AG04449 (cell line): Measurements from ENCODE around the gene TBCCD1.

Experiments
- CTCF ChIA-PET: fragments of 350-600 bp; formaldehyde crosslinking; extraction: SDS; loops from one replicate; lab custom pipeline; 2021; ENCODE audit warnings: antibody characterized with exemption; lab: Yijun Ruan, JAX
- POLR2A ChIA-PET: fragments of 400-600, 350-600 bp; formaldehyde crosslinking; extraction: SDS; loops from one replicate; lab custom pipeline; 2020; ENCODE audit warnings: antibody characterized with exemption, inconsistent platforms; lab: Yijun Ruan, JAX
- DNase-seq: peaks from one replicate; pipeline ENCODE4 v3.0.0-alpha.2; 2010; ENCODE audit warnings: low read depth, low spot score
- H3K4me3 ChIP-seq: 2 replicates; pipeline ENCODE4 v1.5.1; 2011; ENCODE audit warnings: low read depth, mild to moderate bottlenecking, control low read depth, low read length
- TF ChIP-seq, protein P1 (sequence below): IDR thresholded peaks from one replicate; pipeline ENCODE4 v1.5.1; 2011; ENCODE audit warnings: mild to moderate bottlenecking, moderate library complexity, low read length, control low read depth, inconsistent platforms; ENCODE audit not compliant: insufficient read depth; ENCODE audit errors: missing control alignments

TBCCD1 gene

DNA sequence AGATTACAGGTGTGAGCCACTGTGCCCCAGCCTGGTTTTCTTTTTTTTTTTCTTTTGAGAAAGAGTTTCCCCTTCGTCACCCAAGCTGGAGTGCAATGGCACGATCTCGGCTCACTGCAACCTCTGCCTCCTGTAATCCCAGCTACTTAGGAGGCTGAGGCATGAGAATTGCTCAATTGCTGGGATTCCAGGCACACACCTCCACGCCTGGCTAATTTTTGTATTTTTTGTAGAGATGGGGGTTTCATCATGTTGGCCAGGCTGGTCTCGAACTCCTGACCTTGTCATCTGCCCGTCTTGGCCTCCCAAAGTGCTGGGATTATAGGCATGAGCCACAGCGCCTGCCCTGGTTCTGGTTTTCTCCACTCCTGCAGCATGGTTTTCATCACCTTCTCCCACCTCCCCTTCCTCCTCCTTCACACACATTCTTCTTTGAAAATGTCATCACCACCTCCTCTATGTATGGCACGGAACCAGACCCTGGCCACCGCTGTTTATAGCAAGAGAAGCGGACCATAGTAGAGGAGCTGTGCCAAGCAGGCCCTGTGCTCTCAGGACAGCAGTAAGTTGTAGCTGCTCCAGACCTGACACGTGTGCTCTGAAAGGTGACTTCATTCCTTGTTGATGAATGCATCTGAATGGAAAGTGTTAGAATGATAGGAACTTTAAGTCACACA is 31.1 kb upstream of the TBCCD1 start:
- H3K4me3 ChIP-seq = no peak overlapping the region
- TF ChIP-seq, protein P1, sequence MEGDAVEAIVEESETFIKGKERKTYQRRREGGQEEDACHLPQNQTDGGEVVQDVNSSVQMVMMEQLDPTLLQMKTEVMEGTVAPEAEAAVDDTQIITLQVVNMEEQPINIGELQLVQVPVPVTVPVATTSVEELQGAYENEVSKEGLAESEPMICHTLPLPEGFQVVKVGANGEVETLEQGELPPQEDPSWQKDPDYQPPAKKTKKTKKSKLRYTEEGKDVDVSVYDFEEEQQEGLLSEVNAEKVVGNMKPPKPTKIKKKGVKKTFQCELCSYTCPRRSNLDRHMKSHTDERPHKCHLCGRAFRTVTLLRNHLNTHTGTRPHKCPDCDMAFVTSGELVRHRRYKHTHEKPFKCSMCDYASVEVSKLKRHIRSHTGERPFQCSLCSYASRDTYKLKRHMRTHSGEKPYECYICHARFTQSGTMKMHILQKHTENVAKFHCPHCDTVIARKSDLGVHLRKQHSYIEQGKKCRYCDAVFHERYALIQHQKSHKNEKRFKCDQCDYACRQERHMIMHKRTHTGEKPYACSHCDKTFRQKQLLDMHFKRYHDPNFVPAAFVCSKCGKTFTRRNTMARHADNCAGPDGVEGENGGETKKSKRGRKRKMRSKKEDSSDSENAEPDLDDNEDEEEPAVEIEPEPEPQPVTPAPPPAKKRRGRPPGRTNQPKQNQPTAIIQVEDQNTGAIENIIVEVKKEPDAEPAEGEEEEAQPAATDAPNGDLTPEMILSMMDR = no peak
- CTCF ChIA-PET = interaction anchor here (10.4 kb wide), 1 partner anchor 16 kb away, joined by 193 read pairs; the partner anchor contains the start of gene AHSG
- DNase-seq = no peak
- POLR2A ChIA-PET = interaction anchor here (0.8 kb wide), 1 partner anchor 11 kb away, joined by 3 read pairs; no protein-coding TSS in a partner anchor

DNA sequence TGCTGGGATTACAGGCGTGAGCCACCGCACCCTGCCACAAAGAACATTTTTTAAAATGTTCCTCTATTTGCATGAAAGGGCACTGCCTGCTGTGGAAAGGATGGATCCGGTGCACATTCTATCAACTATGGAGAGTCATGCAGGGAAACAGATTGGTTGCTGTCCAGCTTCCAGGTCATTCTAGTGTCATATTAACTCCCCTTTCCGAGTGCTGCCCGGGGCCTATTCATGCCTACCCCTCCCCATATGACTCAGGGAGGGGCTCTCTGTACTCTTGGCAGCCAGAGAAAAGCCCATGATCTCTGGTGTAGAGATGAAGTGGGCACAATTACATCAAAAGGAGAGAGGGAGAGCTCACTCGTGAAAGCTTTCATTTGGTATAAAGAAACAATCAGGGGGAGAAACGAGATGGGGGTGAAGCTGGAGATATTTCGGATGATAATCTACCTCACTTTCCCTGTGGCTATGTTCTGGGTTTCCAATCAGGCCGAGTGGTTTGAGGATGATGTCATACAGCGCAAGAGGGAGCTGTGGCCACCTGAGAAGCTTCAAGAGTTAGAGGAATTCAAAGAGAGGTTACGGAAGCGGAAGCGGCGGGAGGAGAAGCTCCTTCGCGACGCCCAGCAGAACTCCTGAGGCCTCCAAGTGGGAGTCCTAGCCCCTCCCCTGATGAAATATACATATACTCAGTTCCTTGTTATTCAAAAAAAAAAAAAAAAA is 29.6 kb upstream of the TBCCD1 start:
- POLR2A ChIA-PET = no interaction called here

DNA sequence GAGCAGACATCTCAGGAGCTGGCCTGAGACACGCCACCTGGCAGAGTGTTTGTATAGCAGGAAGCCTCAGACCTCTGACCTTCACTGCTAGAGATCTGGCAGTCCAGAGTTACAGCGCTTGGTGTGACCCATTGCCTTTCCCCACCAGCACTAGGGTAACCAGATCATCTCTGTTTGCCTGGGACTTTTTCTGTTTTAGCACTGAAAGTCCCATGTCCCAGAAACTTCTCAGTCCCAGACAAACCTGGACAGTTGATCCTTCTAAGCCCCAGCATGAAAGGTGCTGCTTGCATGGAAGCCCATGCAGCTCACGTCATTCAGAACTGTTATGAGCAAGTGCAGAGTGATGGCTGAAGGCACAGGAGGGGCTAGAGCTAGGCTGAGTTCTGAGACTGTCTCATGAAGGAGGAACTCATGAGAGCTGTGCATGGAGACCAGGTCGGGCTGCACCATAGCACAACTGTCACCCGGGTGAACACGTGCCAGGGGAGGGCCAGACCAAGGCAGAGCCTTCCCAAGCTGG is 27.5 kb upstream of the TBCCD1 start:
- no peak for DNase-seq
- POLR2A ChIA-PET = no interaction called here
- no peak overlapping the region for H3K4me3 ChIP-seq
- TF ChIP-seq, protein P1 = no peak
- CTCF ChIA-PET = interaction anchor here (16.7 kb wide), 1 partner anchor 21 kb away, joined by 123 read pairs; the partner anchor contains the start of gene AHSG

More for the DNA sequence above, 29.6 kb upstream of the TBCCD1 start:
- no peak overlapping the region for H3K4me3 ChIP-seq
- CTCF ChIA-PET = interaction anchor here (0.8 to 10.4 kb wide), 5 partner anchors 9 to 614 kb away, joined by 3 to 193 read pairs (median 3); partner anchors contain the start of gene AHSG
- TF ChIP-seq, protein P1 = no peak
- DNase-seq = no peak

DNA sequence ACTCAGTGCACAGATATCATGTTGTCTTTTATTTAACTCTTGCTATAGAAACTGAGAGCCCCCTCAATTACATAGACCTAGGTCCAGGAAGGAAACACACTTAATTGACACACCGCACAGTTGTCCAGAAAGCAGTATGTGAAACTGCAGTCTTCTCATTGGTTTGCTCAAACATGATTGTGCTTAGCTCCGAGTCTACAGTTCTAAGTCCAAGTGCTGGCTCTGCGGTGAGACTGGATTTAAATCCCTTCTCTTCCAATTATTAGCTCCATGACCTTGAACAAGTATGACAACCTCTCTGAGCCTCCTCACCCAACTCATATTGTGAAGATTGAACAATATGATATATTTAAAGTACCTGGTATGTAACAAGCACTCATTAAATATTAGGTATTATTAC is 26.7 kb upstream of the TBCCD1 start:
- no peak overlapping the region for H3K4me3 ChIP-seq
- DNase-seq = no peak
- ChIA-PET CTCF (interaction anchor here (0.9 to 16.7 kb wide), 3 partner anchors 9 to 22 kb away, joined by 3 to 123 read pairs (median 3); partner anchors contain the start of gene AHSG), POLR2A (no interaction called here)
- TF ChIP-seq, protein P1 = no peak

DNA sequence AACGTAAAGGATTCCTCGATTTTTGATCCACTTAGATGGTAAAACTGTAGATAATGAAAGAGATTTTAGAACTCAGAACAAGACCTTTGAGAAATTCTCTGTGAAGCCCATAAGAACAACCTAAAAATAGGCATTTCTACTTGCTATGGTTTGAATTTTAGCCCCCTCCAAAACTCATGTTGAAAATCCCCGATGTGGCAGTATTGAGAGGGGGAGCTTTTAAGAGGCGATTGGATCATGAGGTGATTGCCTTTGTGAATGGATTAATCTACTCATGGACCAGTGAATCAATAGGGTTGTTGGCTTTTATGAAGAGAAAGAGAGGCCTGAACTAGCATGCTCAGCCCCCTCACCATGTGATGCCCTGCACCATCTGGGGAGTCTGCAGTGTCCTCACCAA is 25.5 kb upstream of the TBCCD1 start:
- TF ChIP-seq, protein P1 = no peak
- DNase-seq = no peak
- no peak overlapping the region for H3K4me3 ChIP-seq
- CTCF ChIA-PET = interaction anchor here (16.7 kb wide), 1 partner anchor 23 kb away, joined by 123 read pairs; the partner anchor contains the start of gene AHSG
- POLR2A ChIA-PET = no interaction called here
